ENCODE data around the gene SPARCL1. TPM values are rescaled to one million over a fixed set of nuclear protein-coding genes. Genes with fewer than 3 reads are reported as not detected.
A peak's percentile ranks its signal among the peaks of the same experiment; 100 is the strongest.
"Not testable (repeated sequence)": the region's sequence is repeated elsewhere in the genome, so short reads cannot be mapped to it uniquely, and the experiment has no call there.

SPARCL1 gene
- total RNA-seq, 1 donor from 2014 or later, result 8.6 TPM

- TF ChIP-seq CTCF (conservative IDR thresholded peaks at IDR 0.05), result no peak
- no peak for DNase-seq (ENCODE audit: low read depth, low spot score)
- Mint-ChIP-seq H3K4me1 (no peaks in the 10 kb centered on the region), H3K36me3 (ENCODE audit: low read depth) (peaks cover 14% of the 10 kb centered on the region), H3K27ac (ENCODE audit: unreplicated experiment) (no peak overlapping the region), H3K4me3 (no peak overlapping the region), H3K27me3 (ENCODE audit: low read depth) (no peaks in the 10 kb centered on the region), H3K9me3 (peaks cover 6% of the 10 kb centered on the region)
These were observed 67.1 kb downstream of the SPARCL1 start for GRCh38 chr4:87462102-87462501.

GRCh38 chr4:87461281-87461700, 67.9 kb downstream of the SPARCL1 start:
- Mint-ChIP-seq H3K27ac (ENCODE audit: unreplicated experiment) (no peak overlapping the region), H3K4me3 (no peak overlapping the region), H3K9me3 (peaks cover 6% of the 10 kb centered on the region), H3K36me3 (ENCODE audit: low read depth) (peaks cover 14% of the 10 kb centered on the region), H3K27me3 (ENCODE audit: low read depth) (no peaks in the 10 kb centered on the region), H3K4me1 (no peaks in the 10 kb centered on the region)
- DNase-seq (ENCODE audit: low read depth, low spot score), result no peak
- TF ChIP-seq CTCF (conservative IDR thresholded peaks at IDR 0.05), result no peak

- no peaks in the 10 kb centered on the region for H3K27me3 Mint-ChIP-seq (ENCODE audit: low read depth)
- no peak for DNase-seq (ENCODE audit: low read depth, low spot score)
These were observed 70.3 kb downstream of the SPARCL1 start for GRCh38 chr4:87458913-87459312.

GRCh38 chr4:87451537-87451936, 77.6 kb downstream of the SPARCL1 start:
- Mint-ChIP-seq H3K27me3 (ENCODE audit: low read depth) (no peaks in the 10 kb centered on the region), H3K4me1 (peaks cover 5% of the 10 kb centered on the region), H3K9me3 (no peaks in the 10 kb centered on the region), H3K36me3 (ENCODE audit: low read depth) (peaks cover 10% of the 10 kb centered on the region), H3K4me3 (no peak overlapping the region), H3K27ac (ENCODE audit: unreplicated experiment) (no peak overlapping the region)
- DNase-seq (ENCODE audit: low read depth, low spot score), result no peak
- TF ChIP-seq CTCF (conservative IDR thresholded peaks at IDR 0.05), result peak; percentile 43

More at GRCh38 chr4:87458913-87459312, 70.3 kb downstream of the SPARCL1 start:
- no peak for TF ChIP-seq CTCF (conservative IDR thresholded peaks at IDR 0.05)
- Mint-ChIP-seq H3K4me1 (peaks cover 5% of the 10 kb centered on the region), H3K4me3 (no peak overlapping the region), H3K27ac (ENCODE audit: unreplicated experiment) (no peak overlapping the region), H3K9me3 (peaks cover 6% of the 10 kb centered on the region), H3K36me3 (ENCODE audit: low read depth) (peaks cover 19% of the 10 kb centered on the region)

- not testable (repeated sequence) for H3K27ac Mint-ChIP-seq (ENCODE audit: unreplicated experiment); DNase-seq (ENCODE audit: low read depth, low spot score); H3K27me3 Mint-ChIP-seq (ENCODE audit: low read depth); H3K9me3 Mint-ChIP-seq; H3K4me3 Mint-ChIP-seq; H3K4me1 Mint-ChIP-seq; H3K36me3 Mint-ChIP-seq (ENCODE audit: low read depth)
These were observed 82.8 kb downstream of the SPARCL1 start for GRCh38 chr4:87446375-87446774.

- Mint-ChIP-seq H3K27me3 (ENCODE audit: low read depth) (no peaks in the 10 kb centered on the region), H3K36me3 (ENCODE audit: low read depth) (peaks cover 4% of the 10 kb centered on the region), H3K4me1 (no peaks in the 10 kb centered on the region), H3K4me3 (no peak overlapping the region), H3K9me3 (no peaks in the 10 kb centered on the region), H3K27ac (ENCODE audit: unreplicated experiment) (no peak overlapping the region)
- no peak for TF ChIP-seq CTCF (conservative IDR thresholded peaks at IDR 0.05)
- no peak for DNase-seq (ENCODE audit: low read depth, low spot score)
These were observed 83.2 kb downstream of the SPARCL1 start for GRCh38 chr4:87445964-87446363.
